ENCODE data around the gene BOLA3.

DNA sequence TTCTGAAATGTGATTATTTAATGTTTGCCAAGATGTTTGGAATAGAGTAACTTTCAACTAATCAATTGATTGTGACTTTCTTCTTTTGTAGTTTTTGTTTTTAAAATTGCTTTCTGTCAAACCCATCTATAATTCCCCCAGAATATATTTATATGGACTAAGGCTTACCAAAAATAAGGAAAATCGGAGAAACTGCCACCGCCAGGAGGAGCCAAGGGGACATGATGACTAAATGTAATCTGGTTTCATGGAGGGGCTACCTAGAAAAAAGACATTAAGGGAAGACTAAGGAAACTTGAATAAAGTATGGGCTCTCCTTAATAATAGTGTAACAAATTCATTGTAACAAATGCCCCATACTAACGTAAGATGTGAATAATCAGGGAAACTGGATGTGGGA, 19.5 kb downstream of the BOLA3 start:
- TF ChIP-seq, protein P1, sequence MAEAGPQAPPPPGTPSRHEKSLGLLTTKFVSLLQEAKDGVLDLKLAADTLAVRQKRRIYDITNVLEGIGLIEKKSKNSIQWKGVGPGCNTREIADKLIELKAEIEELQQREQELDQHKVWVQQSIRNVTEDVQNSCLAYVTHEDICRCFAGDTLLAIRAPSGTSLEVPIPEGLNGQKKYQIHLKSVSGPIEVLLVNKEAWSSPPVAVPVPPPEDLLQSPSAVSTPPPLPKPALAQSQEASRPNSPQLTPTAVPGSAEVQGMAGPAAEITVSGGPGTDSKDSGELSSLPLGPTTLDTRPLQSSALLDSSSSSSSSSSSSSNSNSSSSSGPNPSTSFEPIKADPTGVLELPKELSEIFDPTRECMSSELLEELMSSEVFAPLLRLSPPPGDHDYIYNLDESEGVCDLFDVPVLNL (IDR thresholded peaks at IDR 0.05; ENCODE audit: low read depth, low read length) = no peak
- TF ChIP-seq, protein P2, sequence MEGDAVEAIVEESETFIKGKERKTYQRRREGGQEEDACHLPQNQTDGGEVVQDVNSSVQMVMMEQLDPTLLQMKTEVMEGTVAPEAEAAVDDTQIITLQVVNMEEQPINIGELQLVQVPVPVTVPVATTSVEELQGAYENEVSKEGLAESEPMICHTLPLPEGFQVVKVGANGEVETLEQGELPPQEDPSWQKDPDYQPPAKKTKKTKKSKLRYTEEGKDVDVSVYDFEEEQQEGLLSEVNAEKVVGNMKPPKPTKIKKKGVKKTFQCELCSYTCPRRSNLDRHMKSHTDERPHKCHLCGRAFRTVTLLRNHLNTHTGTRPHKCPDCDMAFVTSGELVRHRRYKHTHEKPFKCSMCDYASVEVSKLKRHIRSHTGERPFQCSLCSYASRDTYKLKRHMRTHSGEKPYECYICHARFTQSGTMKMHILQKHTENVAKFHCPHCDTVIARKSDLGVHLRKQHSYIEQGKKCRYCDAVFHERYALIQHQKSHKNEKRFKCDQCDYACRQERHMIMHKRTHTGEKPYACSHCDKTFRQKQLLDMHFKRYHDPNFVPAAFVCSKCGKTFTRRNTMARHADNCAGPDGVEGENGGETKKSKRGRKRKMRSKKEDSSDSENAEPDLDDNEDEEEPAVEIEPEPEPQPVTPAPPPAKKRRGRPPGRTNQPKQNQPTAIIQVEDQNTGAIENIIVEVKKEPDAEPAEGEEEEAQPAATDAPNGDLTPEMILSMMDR (IDR thresholded peaks at IDR 0.05 in 2 of 3, conservative IDR thresholded peaks at IDR 0.05 in 1 of 3; ENCODE audit: control insufficient read depth in 2 of 3, extremely low read depth in 1 of 3, insufficient read depth in 1 of 3, low read depth in 3 of 3, low read length in 3 of 3) = no peak
- TF ChIP-seq SMC3 (IDR thresholded peaks at IDR 0.05; ENCODE audit: borderline replicate concordance, low read length) = no peak
- TF ChIP-seq POLR2A (IDR thresholded peaks at IDR 0.05; ENCODE audit: low read depth, low read length) = no peak
- TF ChIP-seq, protein P3, sequence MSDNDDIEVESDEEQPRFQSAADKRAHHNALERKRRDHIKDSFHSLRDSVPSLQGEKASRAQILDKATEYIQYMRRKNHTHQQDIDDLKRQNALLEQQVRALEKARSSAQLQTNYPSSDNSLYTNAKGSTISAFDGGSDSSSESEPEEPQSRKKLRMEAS (IDR thresholded peaks at IDR 0.05; ENCODE audit: low read depth, low read length) = no peak
- no peak for TF ChIP-seq EED (IDR thresholded peaks at IDR 0.05; ENCODE audit: low read depth)
- TF ChIP-seq, protein P4, sequence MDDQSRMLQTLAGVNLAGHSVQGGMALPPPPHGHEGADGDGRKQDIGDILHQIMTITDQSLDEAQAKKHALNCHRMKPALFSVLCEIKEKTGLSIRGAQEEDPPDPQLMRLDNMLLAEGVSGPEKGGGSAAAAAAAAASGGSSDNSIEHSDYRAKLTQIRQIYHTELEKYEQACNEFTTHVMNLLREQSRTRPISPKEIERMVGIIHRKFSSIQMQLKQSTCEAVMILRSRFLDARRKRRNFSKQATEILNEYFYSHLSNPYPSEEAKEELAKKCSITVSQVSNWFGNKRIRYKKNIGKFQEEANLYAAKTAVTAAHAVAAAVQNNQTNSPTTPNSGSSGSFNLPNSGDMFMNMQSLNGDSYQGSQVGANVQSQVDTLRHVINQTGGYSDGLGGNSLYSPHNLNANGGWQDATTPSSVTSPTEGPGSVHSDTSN (IDR thresholded peaks at IDR 0.05; ENCODE audit: insufficient replicate concordance, low read depth, low read length) = no peak
- no peak for TF ChIP-seq NFYB (IDR thresholded peaks at IDR 0.05; ENCODE audit: insufficient read depth, low read depth, low read length)
